Peyer's patch (tissue), 4 donors: ENCODE data around the gene DTWD2.

Experiments
- POLR2A ChIP-seq, 2 donors: fragments of 450-650 bp; IDR thresholded peaks; one replicate each; pipeline ENCODE4 v1.5.1; 2017; ENCODE audit warnings: antibody characterized with exemption in 2 of 2, mild to moderate bottlenecking in 2 of 2, moderate library complexity in 2 of 2
- TF ChIP-seq, protein P1 (sequence below), 6 experiments: fragments of 450-650 bp in 4 of 6; fragments of 200-600 bp in 2 of 6; sonication (generic) in 1 of 6; IDR thresholded peaks; one replicate each; pipeline ENCODE4 v1.5.1; 2017 to 2019; ENCODE audit warnings: antibody characterized with exemption in 6 of 6, mild to moderate bottlenecking in 3 of 6, moderate library complexity in 1 of 6

DNA sequence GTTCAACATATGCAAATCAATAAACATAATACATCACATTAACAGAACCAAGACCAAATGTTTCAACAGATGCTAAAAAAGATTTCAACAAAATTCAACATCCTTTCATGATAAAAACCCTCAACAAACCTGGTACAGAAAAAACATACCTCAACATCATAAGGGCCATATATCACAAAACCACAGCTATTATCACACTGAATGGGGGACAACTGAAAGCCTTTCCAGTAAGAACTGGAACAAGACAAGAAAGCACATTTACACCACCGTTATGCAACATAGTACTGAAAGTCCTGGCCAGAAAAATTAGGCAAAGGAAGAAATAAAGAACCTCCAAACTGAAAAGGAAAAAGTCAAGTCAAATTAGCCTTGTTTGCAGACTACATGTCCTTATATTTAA lies 93.6 kb downstream of the DTWD2 start:
- no peak for TF ChIP-seq POLR2A (IDR thresholded peaks at IDR 0.05)
- TF ChIP-seq, protein P1, sequence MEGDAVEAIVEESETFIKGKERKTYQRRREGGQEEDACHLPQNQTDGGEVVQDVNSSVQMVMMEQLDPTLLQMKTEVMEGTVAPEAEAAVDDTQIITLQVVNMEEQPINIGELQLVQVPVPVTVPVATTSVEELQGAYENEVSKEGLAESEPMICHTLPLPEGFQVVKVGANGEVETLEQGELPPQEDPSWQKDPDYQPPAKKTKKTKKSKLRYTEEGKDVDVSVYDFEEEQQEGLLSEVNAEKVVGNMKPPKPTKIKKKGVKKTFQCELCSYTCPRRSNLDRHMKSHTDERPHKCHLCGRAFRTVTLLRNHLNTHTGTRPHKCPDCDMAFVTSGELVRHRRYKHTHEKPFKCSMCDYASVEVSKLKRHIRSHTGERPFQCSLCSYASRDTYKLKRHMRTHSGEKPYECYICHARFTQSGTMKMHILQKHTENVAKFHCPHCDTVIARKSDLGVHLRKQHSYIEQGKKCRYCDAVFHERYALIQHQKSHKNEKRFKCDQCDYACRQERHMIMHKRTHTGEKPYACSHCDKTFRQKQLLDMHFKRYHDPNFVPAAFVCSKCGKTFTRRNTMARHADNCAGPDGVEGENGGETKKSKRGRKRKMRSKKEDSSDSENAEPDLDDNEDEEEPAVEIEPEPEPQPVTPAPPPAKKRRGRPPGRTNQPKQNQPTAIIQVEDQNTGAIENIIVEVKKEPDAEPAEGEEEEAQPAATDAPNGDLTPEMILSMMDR (IDR thresholded peaks at IDR 0.05), result no peak
